Hepatocyte (in vitro differentiated cells): ENCODE measurements around the gene EIF3I. TPM values are rescaled to one million over a fixed set of nuclear protein-coding genes. Genes with fewer than 3 reads are reported as not detected.

Experiments
- DNase-seq: peaks from one replicate; pipeline ENCODE4 v3.0.0-alpha.2; 2016; ENCODE audit warnings: low spot score
- H2AFZ ChIP-seq: fragments of 200-600 bp; sonication (generic); 2 replicates; pipeline ENCODE4 v1.6.0; 2016; ENCODE audit warnings: antibody characterized with exemption, mild to moderate bottlenecking
- H3K27ac ChIP-seq: fragments of 200-600 bp; sonication (generic); 2 replicates; pipeline ENCODE4 v1.5.1; 2016; ENCODE audit warnings: mild to moderate bottlenecking
- H3K27me3 ChIP-seq: fragments of 200-600 bp; sonication (generic); 2 replicates; pipeline ENCODE4 v1.6.1; 2016
- H3K36me3 ChIP-seq: fragments of 200-600 bp; sonication (generic); replicated peaks from 2 replicates; pipeline ENCODE4 v1.5.1; 2016; ENCODE audit warnings: low read depth; ENCODE audit not compliant: insufficient read depth
- H3K4me1 ChIP-seq: fragments of 200-600 bp; sonication (generic); 2 replicates; pipeline ENCODE4 v1.5.1; 2016; ENCODE audit warnings: mild to moderate bottlenecking, moderate library complexity; ENCODE audit not compliant: insufficient read depth
- H3K4me2 ChIP-seq: fragments of 200-600 bp; sonication (generic); 2 replicates; pipeline ENCODE4 v1.6.0; 2016
- H3K4me3 ChIP-seq: fragments of 200-600 bp; sonication (generic); 2 replicates; pipeline ENCODE4 v1.5.1; 2016; ENCODE audit warnings: mild to moderate bottlenecking
- H3K79me2 ChIP-seq: fragments of 200-600 bp; sonication (generic); 2 replicates; pipeline ENCODE4 v1.6.0; 2017; ENCODE audit warnings: mild to moderate bottlenecking
- H3K9me2 ChIP-seq: fragments of 200-600 bp; sonication (generic); replicated peaks from 2 replicates; pipeline ENCODE4 v1.6.0; 2017; ENCODE audit warnings: mild to moderate bottlenecking; ENCODE audit not compliant: insufficient read depth
- H3K9me3 ChIP-seq: fragments of 200-600 bp; sonication (generic); 2 replicates; pipeline ENCODE4 v1.5.1; 2016; ENCODE audit warnings: low read depth, mild to moderate bottlenecking
- H4K20me1 ChIP-seq: fragments of 200-600 bp; sonication (generic); 2 replicates; pipeline ENCODE4 v1.6.0; 2016; ENCODE audit warnings: mild to moderate bottlenecking; ENCODE audit not compliant: insufficient read depth, poor library complexity, severe bottlenecking
- EZH2 ChIP-seq: fragments of 200-600 bp; sonication (generic); IDR thresholded peaks from 2 replicates; pipeline ENCODE4 v1.6.1; 2016; ENCODE audit warnings: antibody characterized with exemption, mild to moderate bottlenecking, borderline replicate concordance
- EZH2phosphoT487 ChIP-seq: fragments of 200-600 bp; sonication (generic); IDR thresholded peaks from one replicate; pipeline ENCODE4 v1.6.1; 2018; ENCODE audit warnings: antibody characterized with exemption, mild to moderate bottlenecking, low read depth, moderate library complexity; ENCODE audit not compliant: unreplicated experiment, severe bottlenecking
- WGBS: methylation state at CpG from one replicate; pipeline ENCODE4 v1.1.6; 2016; ENCODE audit warnings: low lambda C conversion rate; ENCODE audit errors: missing lambda C conversion rate; 5-methylcytosine and 5-hydroxymethylcytosine counted together
- polyA plus RNA-seq: library from polyadenylated mRNA; unstranded; fragments of >200 nt; fragmentation: Nextera tagmentation; extraction: Ambion mirVana; gene quantifications from 2 replicates; pipeline ENCODE4 v1.2.1, GENCODE V29; 2016
- total RNA-seq: library from RNA; depleted of rRNA; stranded (reverse); fragments of >200 nt; gene quantifications from 2 replicates; pipeline ENCODE4 v1.2.3, GENCODE V29; 2014
- TF ChIP-seq, protein P1 (sequence below): fragments of 200-600 bp; sonication (generic); IDR thresholded peaks from 2 replicates; pipeline ENCODE4 v1.5.1; 2016; ENCODE audit warnings: antibody characterized with exemption, mild to moderate bottlenecking; ENCODE audit not compliant: poor library complexity

EIF3I gene
- total and polyA plus RNA-seq, 2 experiments from 2014 or later = 177 to 227 TPM

GRCh38 chr1:32181065-32181464, 41.1 kb upstream of the EIF3I start:
- H3K36me3 ChIP-seq = peaks cover 8% of the 10 kb centered on the region
- H3K4me3 ChIP-seq = peak overlapping the region; percentile 91
- H3K9me2 ChIP-seq = no peaks in the 10 kb centered on the region
- H3K27ac ChIP-seq = peak overlapping the region; percentile 100
- WGBS = 90% methylated on average over 9 of the region's 9 CpGs
- no peaks in the 10 kb centered on the region for H3K9me3 ChIP-seq
- H3K4me1 ChIP-seq = peaks cover 32% of the 10 kb centered on the region
- H3K79me2 ChIP-seq = peaks cover 58% of the 10 kb centered on the region
- no peaks in the 10 kb centered on the region for H3K27me3 ChIP-seq
- H2AFZ ChIP-seq = no peak overlapping the region
- DNase-seq = no peak
- TF ChIP-seq EZH2 (no peak), EZH2phosphoT487 (no peak)
- TF ChIP-seq, protein P1, sequence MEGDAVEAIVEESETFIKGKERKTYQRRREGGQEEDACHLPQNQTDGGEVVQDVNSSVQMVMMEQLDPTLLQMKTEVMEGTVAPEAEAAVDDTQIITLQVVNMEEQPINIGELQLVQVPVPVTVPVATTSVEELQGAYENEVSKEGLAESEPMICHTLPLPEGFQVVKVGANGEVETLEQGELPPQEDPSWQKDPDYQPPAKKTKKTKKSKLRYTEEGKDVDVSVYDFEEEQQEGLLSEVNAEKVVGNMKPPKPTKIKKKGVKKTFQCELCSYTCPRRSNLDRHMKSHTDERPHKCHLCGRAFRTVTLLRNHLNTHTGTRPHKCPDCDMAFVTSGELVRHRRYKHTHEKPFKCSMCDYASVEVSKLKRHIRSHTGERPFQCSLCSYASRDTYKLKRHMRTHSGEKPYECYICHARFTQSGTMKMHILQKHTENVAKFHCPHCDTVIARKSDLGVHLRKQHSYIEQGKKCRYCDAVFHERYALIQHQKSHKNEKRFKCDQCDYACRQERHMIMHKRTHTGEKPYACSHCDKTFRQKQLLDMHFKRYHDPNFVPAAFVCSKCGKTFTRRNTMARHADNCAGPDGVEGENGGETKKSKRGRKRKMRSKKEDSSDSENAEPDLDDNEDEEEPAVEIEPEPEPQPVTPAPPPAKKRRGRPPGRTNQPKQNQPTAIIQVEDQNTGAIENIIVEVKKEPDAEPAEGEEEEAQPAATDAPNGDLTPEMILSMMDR = no peak
- H4K20me1 ChIP-seq = peaks cover 31% of the 10 kb centered on the region
- peak overlapping the region; percentile 98 for H3K4me2 ChIP-seq

DNA sequence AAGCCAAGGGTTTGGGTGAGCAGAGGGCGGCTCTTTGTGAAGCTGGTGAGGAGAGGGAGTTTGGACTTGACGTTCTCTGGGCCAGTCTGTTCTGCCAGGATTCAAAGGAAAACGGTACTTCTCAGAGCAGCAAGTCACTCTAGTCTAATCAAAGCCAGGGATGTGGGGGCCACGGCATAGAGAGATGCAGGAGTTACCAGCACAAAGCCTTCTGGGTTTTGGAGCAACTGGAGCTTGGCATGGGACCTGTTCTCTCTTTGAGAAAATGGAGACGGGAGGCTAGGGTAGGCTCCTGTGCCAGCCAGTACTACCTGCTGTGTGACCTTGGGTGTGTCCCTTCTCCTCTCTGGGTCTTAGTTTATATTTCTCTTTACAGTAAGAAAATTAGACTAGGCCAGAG, 40.6 kb upstream of the EIF3I start:
- Histone ChIP-seq H3K4me2 (peak overlapping the region; percentile 98), H2AFZ (no peak overlapping the region), H4K20me1 (peaks cover 35% of the 10 kb centered on the region), H3K27me3 (no peaks in the 10 kb centered on the region), H3K79me2 (peaks cover 63% of the 10 kb centered on the region), H3K9me3 (no peaks in the 10 kb centered on the region), H3K4me3 (no peak overlapping the region), H3K9me2 (no peaks in the 10 kb centered on the region), H3K4me1 (peaks cover 32% of the 10 kb centered on the region), H3K36me3 (peaks cover 8% of the 10 kb centered on the region), H3K27ac (peak overlapping the region; percentile 100)
- TF ChIP-seq, protein P1 = no peak
- no peak for TF ChIP-seq EZH2
- no peak for TF ChIP-seq EZH2phosphoT487
- no peak for DNase-seq
- 92% methylated on average over 5 of the region's 5 CpGs for WGBS

DNA sequence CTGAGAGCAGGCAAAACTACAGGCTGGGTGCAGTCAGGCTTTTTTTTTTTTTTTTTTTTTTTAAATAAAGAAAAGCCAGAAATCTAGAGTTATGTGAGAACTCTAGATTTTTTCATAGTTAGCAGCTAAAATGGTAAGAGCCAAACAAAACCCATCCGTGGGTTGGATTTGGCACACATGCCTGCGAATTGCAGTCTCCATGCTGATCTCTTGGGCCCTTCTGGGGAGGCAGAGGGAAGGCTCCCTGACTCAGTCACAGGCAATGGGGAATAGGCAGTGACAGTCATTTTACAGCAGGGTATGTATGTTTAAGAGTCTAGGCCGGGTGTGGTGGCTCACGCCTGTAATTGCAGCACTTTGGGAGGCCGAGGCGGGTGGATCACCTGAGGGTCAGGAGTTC, 40.1 kb upstream of the EIF3I start:
- WGBS = 96% methylated on average over 6 of the region's 6 CpGs

More for the DNA sequence above, 40.1 kb upstream of the EIF3I start:
- peaks cover 8% of the 10 kb centered on the region for H3K36me3 ChIP-seq
- peaks cover 32% of the 10 kb centered on the region for H3K4me1 ChIP-seq
- no peak for DNase-seq
- peaks cover 68% of the 10 kb centered on the region for H3K79me2 ChIP-seq
- TF ChIP-seq EZH2phosphoT487 (no peak), EZH2 (no peak)
- TF ChIP-seq, protein P1 = no peak
- no peak overlapping the region for H3K27ac ChIP-seq
- H3K4me3 ChIP-seq = no peak overlapping the region
- peak overlapping the region; percentile 98 for H3K4me2 ChIP-seq
- no peaks in the 10 kb centered on the region for H3K9me3 ChIP-seq
- H3K9me2 ChIP-seq = no peaks in the 10 kb centered on the region
- H2AFZ ChIP-seq = no peak overlapping the region
- peaks cover 40% of the 10 kb centered on the region for H4K20me1 ChIP-seq
- no peaks in the 10 kb centered on the region for H3K27me3 ChIP-seq
